Brain microvascular endothelial cell (primary cell): Measurements from ENCODE around the gene OR10A3.

Experiments used
- DNase-seq: peaks from one replicate; pipeline ENCODE4 v3.0.0-alpha.2; 2020
- H3K27ac ChIP-seq: fragments of 250-450 bp; sonication (Bioruptor Pico); 2 replicates; pipeline ENCODE4 v1.5.1; 2020; ENCODE audit warnings: mild to moderate bottlenecking, moderate library complexity
- H3K27me3 ChIP-seq: fragments of 250-450 bp; sonication (Bioruptor Pico); replicated peaks from 2 replicates; pipeline ENCODE4 v1.5.1; 2020; ENCODE audit warnings: mild to moderate bottlenecking
- H3K36me3 ChIP-seq: fragments of 250-450 bp; sonication (Bioruptor Pico); replicated peaks from 2 replicates; pipeline ENCODE4 v1.5.1; 2020; ENCODE audit warnings: mild to moderate bottlenecking
- H3K4me3 ChIP-seq: 2 replicates; pipeline ENCODE4 v1.5.1; 2011; ENCODE audit warnings: low read depth, mild to moderate bottlenecking, control low read depth, low read length, moderate library complexity
- CTCF ChIP-seq: IDR thresholded peaks from 2 replicates; pipeline ENCODE4 v1.5.1; 2011; ENCODE audit warnings: low read depth, mild to moderate bottlenecking, moderate library complexity, low read length, control low read depth, inconsistent platforms; ENCODE audit errors: missing control alignments
- in situ Hi-C: cut with HindIII; loops from 2 replicates; pipeline ENCODE4 v1.10.0; 2017; ENCODE audit warnings: low sequenced_read_pairs, low pct_ligation_motif_present

The OR10A3 gene

GRCh38 chr11:7903940-7904339 is 37.6 kb downstream of the OR10A3 start:
- no peaks in the 10 kb centered on the region for H3K27me3 ChIP-seq
- H3K36me3 ChIP-seq, result no peaks in the 10 kb centered on the region
- no peak for DNase-seq
- H3K4me3 ChIP-seq, result no peak overlapping the region
- no peak for TF ChIP-seq CTCF
- H3K27ac ChIP-seq, result no peak overlapping the region
- in situ Hi-C loops, result no loop called here

GRCh38 chr11:7901319-7901854 is 40.1 kb downstream of the OR10A3 start:
- Histone ChIP-seq H3K27ac (no peak overlapping the region), H3K27me3 (no peaks in the 10 kb centered on the region), H3K4me3 (no peak overlapping the region), H3K36me3 (no peaks in the 10 kb centered on the region)
- no peak for DNase-seq
- no peak for TF ChIP-seq CTCF
- in situ Hi-C loops, result no loop called here

GRCh38 chr11:7900686-7901085 is 40.8 kb downstream of the OR10A3 start:
- no peak for TF ChIP-seq CTCF
- no peaks in the 10 kb centered on the region for H3K36me3 ChIP-seq
- no peak overlapping the region for H3K4me3 ChIP-seq
- no peaks in the 10 kb centered on the region for H3K27me3 ChIP-seq
- DNase-seq, result no peak
- in situ Hi-C loops, result no loop called here
- no peak overlapping the region for H3K27ac ChIP-seq

GRCh38 chr11:7899418-7899817 is 42.1 kb downstream of the OR10A3 start:
- TF ChIP-seq CTCF, result no peak

GRCh38 chr11:7898666-7899283 is 42.7 kb downstream of the OR10A3 start:
- H3K27ac ChIP-seq, result no peak overlapping the region
- in situ Hi-C loops, result no loop called here
- H3K36me3 ChIP-seq, result no peaks in the 10 kb centered on the region

More at GRCh38 chr11:7899418-7899817, 42.1 kb downstream of the OR10A3 start:
- DNase-seq, result no peak
- Histone ChIP-seq H3K27me3 (no peaks in the 10 kb centered on the region), H3K27ac (no peak overlapping the region), H3K4me3 (no peak overlapping the region), H3K36me3 (no peaks in the 10 kb centered on the region)
- in situ Hi-C loops, result no loop called here

More at GRCh38 chr11:7898666-7899283, 42.7 kb downstream of the OR10A3 start:
- Histone ChIP-seq H3K27me3 (no peaks in the 10 kb centered on the region), H3K4me3 (no peak overlapping the region)
- DNase-seq, result no peak
- TF ChIP-seq CTCF, result no peak
